ENCODE measurements around the gene KCNK17.

The KCNK17 gene

GRCh38 chr6:39314273-39314795 lies at the start of gene KCNK17:
KCNK17 (minus strand) TSS chr6:39314419; CDS start chr6:39314320, 99 bp downstream.
- DNase-seq = no peak

DNA sequence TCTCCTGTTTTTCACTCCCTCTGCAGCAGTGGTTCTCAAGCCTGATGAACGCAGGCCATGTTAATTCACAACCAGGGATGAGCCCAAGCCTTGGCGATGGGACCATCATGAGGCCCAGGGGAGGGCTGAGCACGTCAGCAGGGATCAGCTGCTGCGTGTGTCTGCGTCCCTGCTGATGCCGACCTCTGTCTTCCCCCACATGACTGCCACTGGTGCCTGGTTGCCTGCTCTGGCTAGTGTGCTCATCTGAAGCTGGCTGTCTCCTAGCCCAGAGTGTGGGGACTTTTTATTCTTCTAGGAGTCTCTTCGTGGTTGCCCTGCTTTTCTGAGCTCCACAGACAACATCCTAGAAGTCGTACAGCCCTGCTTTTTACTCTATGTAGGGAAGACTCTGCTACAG lies 49.1 kb upstream of the KCNK17 start:
- DNase-seq = no peak

GRCh38 chr6:39362487-39362865 lies 48.3 kb upstream of the KCNK17 start:
- no peak for DNase-seq

DNA sequence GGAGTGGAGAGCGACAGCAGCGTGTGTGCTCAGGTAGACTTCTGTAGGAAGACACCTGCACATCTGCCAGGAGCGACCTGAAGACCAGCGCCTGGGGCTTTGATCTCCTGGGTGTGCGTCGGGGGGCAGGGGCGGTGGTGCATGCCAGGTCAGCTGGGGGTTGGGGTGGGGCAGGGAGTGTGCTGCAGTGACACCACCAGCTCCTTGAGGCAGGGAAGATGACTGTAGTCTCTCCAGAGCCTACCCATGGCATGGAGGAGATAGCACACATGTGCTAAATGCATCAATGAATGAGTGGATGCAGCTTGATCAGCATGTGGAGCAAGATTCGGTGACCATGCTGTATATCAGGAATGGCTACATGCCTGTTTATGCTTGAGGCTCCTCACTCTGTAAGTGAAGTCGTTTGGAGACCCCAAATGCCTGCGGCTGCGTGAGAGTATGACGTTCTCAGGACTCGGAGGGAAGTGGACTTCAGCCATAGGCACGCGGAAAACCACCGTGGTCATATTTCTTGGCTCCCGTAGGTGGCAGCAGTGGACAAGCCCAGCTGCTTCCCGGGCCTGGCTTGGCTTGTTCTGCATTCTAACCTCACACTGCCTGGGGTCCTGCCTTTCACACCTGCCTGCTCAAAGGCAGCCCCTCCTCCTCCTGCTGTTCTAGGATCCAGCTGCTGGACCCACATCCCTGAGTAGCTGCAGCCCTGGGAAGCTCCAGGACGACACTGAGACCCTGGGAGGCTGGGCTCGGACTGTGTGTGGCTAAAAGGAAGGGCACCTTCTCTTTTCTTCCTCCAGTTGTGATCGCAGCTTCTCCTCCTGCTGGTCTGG lies 47.7 kb upstream of the KCNK17 start:
- DNase-seq = peak; percentile 60

GRCh38 chr6:39360378-39360777 lies 46.2 kb upstream of the KCNK17 start:
- no peak for DNase-seq

DNA sequence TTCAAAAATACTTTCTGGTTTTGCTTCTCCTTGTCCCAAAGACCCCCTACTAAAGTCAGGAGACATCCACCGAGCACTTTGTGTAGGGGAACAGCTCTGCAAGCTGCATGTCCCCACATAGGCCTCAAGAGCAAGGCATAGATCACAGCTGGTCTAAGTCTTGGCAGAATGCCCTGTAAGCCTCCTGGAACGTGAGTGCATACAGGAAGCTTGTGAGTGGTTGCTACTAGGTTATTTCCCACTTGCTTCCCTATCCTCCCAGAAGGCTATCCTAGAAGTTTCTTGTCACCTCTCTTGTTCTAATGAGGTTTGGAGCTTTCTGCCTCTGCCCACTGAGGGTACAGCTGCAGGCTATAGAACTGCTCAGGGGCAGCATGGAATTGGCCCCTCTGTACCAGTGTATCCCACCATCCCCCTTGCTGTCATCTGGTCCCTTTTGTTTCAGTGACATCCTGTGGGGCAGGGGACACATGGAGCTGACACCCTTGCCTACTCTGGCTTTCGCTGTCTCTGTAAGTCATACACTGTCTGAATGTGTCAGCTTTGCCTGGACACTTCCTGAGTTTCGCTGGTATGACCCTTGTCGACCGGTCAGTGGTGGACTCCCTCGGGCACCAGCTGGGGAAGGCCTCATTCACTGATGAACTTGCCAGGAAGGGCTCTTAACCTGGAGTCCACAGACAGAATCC lies 43.9 kb upstream of the KCNK17 start:
- no peak for DNase-seq

DNA sequence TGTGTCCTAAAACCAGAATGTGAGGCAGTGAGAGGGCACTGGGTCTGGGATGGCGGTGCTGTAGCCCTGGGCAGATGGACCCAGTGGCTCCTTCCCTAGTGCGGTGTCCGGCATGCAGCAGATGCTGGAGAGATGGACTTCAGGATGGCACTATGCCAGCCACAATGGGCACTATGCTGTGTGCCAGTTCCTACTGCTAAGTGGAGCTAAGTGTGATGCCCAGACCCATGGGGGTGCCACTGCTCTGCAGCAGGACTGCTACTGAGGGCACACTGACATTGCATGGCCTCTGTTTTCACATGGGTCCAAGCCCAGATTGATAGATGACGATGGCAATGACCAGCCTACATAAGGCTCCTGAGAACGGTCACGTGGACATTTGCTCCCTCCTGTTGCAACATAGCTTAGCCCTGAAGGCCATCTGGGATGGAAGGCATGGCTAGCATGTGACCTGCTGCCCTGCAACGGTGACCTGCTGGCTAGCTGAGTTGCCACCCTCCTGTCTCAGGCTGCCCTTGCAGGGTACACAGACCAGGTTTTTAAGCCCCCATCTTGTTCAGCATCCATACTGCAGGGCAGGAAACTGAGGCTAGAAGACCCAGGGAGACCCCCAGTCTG lies 39.6 kb upstream of the KCNK17 start:
- DNase-seq = no peak

- no peak for DNase-seq
These were observed 36.7 kb upstream of the KCNK17 start for GRCh38 chr6:39350723-39351505.

- DNase-seq = no peak
These were observed 34.5 kb upstream of the KCNK17 start for GRCh38 chr6:39348740-39349139.

DNA sequence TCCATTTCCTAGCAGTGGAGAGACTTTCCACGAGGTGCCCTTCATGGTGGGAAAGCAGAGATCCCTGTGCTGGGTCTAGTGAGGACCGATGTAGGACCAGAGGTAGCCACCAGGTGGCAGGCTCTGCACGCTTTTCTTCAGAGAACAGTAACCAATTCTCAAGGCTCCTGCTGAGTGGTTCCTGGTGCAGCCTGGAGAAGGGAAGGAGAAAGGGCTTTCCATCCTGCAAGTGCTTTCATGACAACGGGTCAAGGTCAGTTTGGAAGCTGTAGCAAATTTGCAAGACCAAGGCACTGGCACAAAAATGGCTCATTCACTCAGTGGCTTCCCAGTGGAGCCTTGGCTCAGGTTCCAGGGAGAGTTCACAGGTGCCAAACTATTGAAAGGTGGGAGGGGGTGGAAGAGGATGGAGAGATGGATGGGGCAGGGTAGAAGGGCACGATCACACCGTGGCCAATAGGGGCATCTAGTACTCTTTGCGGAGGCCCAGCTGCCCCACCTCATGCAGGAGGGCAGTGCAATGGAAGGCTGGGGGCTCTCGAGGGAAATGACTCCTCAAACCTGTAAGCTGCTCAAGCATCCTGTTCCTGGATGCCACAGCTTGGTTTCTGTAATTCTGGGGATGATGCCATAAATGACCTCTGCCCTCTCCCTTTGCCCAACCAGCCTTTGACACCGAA lies 33.8 kb upstream of the KCNK17 start:
- peak; percentile 33 for DNase-seq

DNA sequence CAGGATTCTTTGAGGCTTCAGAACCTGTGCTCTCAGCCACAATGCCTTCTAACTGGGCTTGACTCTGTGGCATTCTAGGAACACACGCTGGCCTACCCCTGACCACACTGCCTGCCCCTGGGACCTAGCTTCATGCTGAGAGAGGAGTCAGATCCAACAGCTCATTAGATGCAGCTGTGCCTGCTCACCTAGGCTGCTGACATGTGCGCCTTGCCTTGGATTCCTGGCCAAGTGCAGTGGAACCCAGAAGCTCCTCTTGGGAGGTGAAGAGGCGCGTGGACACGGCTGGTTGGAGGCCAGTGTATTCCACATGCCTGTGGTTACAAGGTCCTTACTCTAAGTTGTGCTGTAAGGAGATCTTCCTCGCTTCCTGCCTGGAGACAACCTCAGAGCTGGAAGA lies 33.0 kb upstream of the KCNK17 start:
- no peak for DNase-seq

- DNase-seq = no peak
These were observed 30.6 kb upstream of the KCNK17 start for GRCh38 chr6:39344821-39345280.

DNA sequence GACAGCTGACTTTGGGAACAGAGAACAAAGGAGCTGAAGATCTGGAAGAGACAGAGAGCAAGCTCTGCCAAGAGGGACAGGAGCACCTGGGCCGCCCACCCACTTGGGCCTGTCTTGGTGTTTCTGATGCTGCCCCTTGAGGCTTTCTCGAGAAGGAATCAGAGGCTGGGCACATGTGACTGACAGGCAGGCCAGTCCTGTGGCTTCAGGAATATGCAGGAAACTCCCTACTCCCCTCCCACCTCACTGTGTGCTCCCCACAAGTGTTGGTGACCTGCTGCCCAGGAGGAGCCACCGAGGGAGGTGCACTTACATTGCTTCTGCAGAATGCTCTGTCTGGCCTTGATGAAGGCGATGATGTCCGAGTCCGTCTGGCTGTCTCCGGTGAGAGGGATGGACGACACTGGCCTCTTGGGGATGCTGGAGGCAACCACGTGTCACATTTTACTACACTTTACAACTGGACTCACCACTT lies 29.2 kb upstream of the KCNK17 start:
- DNase-seq = no peak

- DNase-seq = no peak
These were observed 28.6 kb upstream of the KCNK17 start for GRCh38 chr6:39342692-39343395.

- DNase-seq = no peak
These were observed 27.7 kb upstream of the KCNK17 start for GRCh38 chr6:39341937-39342336.

- no peak for DNase-seq
These were observed 27.1 kb upstream of the KCNK17 start for GRCh38 chr6:39341352-39341751.

- DNase-seq = no peak
These were observed 25.8 kb upstream of the KCNK17 start for GRCh38 chr6:39339868-39340550.

GRCh38 chr6:39339096-39339867 lies 25.1 kb upstream of the KCNK17 start:
- DNase-seq = no peak

DNA sequence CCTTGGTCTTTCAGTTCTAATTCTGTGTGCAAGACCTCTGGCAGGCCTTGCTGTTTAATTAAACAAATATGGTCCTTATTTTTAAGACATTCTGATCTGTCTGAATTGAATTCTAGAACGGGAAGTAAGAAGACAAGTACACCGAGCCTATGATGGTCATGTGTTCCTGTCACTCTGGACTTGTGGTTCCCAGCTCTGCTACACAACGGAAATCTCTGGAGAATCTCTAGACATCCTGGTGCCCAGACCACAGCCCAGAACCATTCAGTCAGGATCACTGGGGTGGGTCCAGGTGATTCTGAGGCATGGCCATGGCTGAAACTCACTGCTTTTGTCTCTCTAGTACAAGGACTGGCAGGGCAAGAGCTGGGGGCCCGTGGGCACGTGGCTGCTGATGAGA lies 24.2 kb upstream of the KCNK17 start:
- DNase-seq = no peak
